ENCODE data around the gene FLT3.
A peak's percentile ranks its signal among the peaks of the same experiment; 100 is the strongest.

The FLT3 gene

DNA sequence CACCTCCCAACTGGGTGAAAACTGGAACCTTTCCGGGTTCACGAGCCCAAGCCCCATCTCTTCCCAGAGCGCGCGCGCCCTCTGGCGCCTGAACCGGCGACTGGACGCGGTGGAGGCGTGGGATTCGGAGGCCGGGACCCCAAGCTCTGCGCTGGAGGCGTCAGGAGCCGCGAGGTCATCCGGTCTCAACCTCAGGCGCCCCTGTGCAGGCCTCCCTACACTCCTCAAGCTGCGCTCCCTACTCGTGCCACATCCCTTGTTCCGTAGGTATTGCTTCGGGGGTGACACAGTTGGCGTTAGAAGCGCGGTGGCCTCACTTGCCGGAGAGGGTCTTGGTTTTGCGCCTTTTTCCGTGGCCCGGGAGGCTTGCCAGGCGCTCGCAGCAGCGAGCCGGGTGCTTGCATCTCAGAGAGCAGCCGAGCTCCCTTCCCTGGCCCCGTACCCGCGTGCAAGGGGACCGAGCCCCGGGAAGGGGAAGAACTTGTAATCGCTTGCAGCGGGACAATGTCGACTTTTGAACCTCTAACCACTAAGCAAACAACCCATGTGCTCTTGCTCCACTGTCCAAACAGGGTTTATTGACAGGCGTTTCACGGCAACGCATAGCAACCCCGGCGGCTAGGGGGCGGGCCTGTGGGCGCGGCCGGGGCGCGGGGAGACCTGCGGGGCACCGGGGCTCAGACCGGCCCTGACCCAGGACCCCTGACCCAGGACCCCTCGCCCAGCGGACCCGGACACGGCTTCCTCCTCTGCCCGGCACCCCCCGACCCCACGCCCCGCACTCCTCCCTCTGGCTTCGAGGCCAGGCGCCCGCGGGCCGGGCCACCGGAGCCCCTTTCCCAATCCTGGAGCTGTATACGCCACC lies 139.8 kb downstream of the FLT3 start:
- DNase-seq (ENCODE audit: low read depth), result no peak

DNA sequence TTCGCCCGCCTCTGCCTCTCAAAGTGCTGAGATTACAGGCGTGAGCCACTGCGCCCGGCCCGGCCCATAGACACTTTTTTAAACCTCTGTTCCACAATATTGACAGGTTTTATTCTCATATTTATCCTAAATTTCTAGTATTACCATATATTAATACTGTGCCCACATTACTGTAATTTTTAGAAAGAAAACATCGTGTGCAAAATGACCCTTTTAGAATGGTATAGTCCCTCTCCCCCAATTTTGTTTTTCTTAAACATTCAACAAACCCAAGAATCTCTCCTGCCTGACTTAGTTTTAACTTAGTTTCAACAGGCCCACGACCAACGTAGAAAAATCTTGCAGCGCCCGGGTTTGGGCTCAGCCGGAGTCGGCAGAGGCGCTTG lies 140.4 kb downstream of the FLT3 start:
- no peak for DNase-seq (ENCODE audit: low read depth)

DNA sequence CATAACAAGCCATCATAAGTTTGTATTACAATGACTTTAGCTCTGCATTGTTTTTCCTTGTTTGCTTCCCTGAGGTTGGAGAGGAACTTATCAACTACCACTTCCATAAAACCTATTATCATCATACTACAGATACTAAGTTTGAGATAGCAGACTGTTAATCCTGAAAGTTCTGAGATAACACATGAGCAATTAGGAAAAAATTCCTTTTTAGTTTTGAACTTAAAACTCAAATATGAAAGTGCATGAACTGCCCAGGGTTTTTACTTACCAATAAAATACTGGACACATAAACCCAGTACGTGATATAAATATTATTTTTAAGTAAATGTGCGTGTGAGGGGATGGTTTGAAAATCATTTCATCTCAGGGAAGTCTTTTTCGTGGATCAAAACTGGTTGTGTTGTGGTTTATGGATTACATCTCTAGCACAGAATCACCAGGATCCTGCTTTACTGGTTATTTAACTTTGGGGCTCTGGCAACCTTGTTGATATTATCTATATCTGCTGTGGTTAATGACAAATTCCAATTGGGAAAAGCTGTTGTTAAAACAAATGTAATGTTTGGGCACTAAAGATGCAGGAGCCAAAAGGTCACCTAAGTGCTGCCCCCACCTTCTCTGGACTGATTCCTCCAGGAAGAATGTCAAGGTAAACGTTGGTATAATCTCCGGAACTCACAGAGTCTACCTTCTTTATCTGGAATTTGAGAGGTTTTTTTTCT lies 143.6 kb downstream of the FLT3 start:
- no peak for DNase-seq (ENCODE audit: low read depth)

GRCh38 chr13:27955014-27955591 lies 145.3 kb downstream of the FLT3 start:
- no peak for DNase-seq (ENCODE audit: low read depth)

GRCh38 chr13:27954406-27954851 lies 145.9 kb downstream of the FLT3 start:
- no peak for DNase-seq (ENCODE audit: low read depth)

GRCh38 chr13:27953676-27954405 lies 146.5 kb downstream of the FLT3 start:
- peak; percentile 25 for DNase-seq (ENCODE audit: low read depth)

Data from stimulated activated CD8-positive, alpha-beta memory T cell treated with anti-CD3 and anti-CD28 coated beads, Interleukin-12 subunit alpha, Interleukin-12 subunit beta, amount 100 ng/mL, for 4 hours (primary cell).